ENCODE measurements around the gene SZRD1.
A peak's percentile ranks its signal among the peaks of the same experiment; 100 is the strongest.
"Not testable (repeated sequence)": the region's sequence is repeated elsewhere in the genome, so short reads cannot be mapped to it uniquely, and the experiment has no call there.

The SZRD1 gene

GRCh38 chr1:16366722-16367257 lies at the start of gene SZRD1:
Gene SZRD1, plus strand, starts transcription at chr1:16367242. Its CDS starts 16 bp downstream, at chr1:16367258.
- peak; percentile 96 for DNase-seq

- no peak for DNase-seq
These were observed 48.5 kb upstream of the SZRD1 start for GRCh38 chr1:16318555-16318954.

GRCh38 chr1:16321176-16321867 lies 45.7 kb upstream of the SZRD1 start:
- DNase-seq = no peak

GRCh38 chr1:16324456-16324890 lies 42.6 kb upstream of the SZRD1 start:
- no peak for DNase-seq

- no peak for DNase-seq
These were observed 40.1 kb upstream of the SZRD1 start for GRCh38 chr1:16326833-16327404.

GRCh38 chr1:16334655-16335340 lies 32.2 kb upstream of the SZRD1 start:
- no peak for DNase-seq

- DNase-seq = no peak
These were observed 28.1 kb upstream of the SZRD1 start for GRCh38 chr1:16338961-16339360.

GRCh38 chr1:16340673-16341072 lies 26.4 kb upstream of the SZRD1 start:
- no peak for DNase-seq

- no peak for DNase-seq
These were observed 24.5 kb upstream of the SZRD1 start for GRCh38 chr1:16342331-16343062.

GRCh38 chr1:16343276-16343675 lies 23.8 kb upstream of the SZRD1 start:
- not testable (repeated sequence) for DNase-seq

- DNase-seq = no peak
These were observed 18.4 kb upstream of the SZRD1 start for GRCh38 chr1:16348414-16349182.

GRCh38 chr1:16349847-16350406 lies 17.1 kb upstream of the SZRD1 start:
- no peak for DNase-seq

GRCh38 chr1:16351456-16351993 lies 15.5 kb upstream of the SZRD1 start:
- DNase-seq = no peak

GRCh38 chr1:16351994-16352841 lies 14.8 kb upstream of the SZRD1 start, which contains the start of gene FBXO42:
Gene FBXO42, minus strand, starts transcription at chr1:16352480. Its CDS starts 37,062 bp downstream, at chr1:16315418.
- peak; percentile 91 for DNase-seq

GRCh38 chr1:16352842-16353535 lies 14.1 kb upstream of the SZRD1 start:
- DNase-seq = no peak

- no peak for DNase-seq
These were observed 12.4 kb upstream of the SZRD1 start for GRCh38 chr1:16354619-16355018.

- DNase-seq = no peak
These were observed 10.2 kb upstream of the SZRD1 start for GRCh38 chr1:16356867-16357266.

GRCh38 chr1:16365146-16365498 lies 1.9 kb upstream of the SZRD1 start:
- not testable (repeated sequence) for DNase-seq

GRCh38 chr1:16367258-16367967 lies 371 bp downstream of the SZRD1 start:
- DNase-seq = peak; percentile 86
